ENCODE results near the gene C2orf66. TPM values are rescaled to one million over a fixed set of nuclear protein-coding genes. Genes with fewer than 3 reads are reported as not detected.

The C2orf66 gene
- 0.08 TPM in 1 of 2 replicates, not detected in the other for total RNA-seq (ENCODE audit: low replicate concordance)

GRCh38 chr2:196809260-196809659 lies at the start of gene C2orf66:
Gene C2orf66, minus strand, starts transcription at chr2:196809355. Its CDS starts 19 bp downstream, at chr2:196809336.

Other genes with a start within 250 kb of the C2orf66 start
- 28.0 and 41.0 TPM in 2 replicates for gene HECW2, start 215.8 kb downstream of the C2orf66 start, total RNA-seq (ENCODE audit: low replicate concordance)
- gene CCDC150, start 169.6 kb downstream of the C2orf66 start, total RNA-seq (ENCODE audit: low replicate concordance), result 2.7 and 4.7 TPM in 2 replicates
- 28.2 and 32.5 TPM in 2 replicates for gene GTF3C3, start 9.7 kb downstream of the C2orf66 start, total RNA-seq (ENCODE audit: low replicate concordance)
- gene PGAP1, start 117.4 kb upstream of the C2orf66 start, total RNA-seq (ENCODE audit: low replicate concordance), result 3.5 and 6.0 TPM in 2 replicates

All from smooth muscle cell of the coronary artery (primary cell).